Activated B cell treated with CpG ODN at 0.5 μM for 24 hours (primary cell): ENCODE measurements around the gene DAP. TPM values are rescaled to one million over a fixed set of nuclear protein-coding genes. Genes with fewer than 3 reads are reported as not detected.

Source experiments
- ATAC-seq: fragments of 200-7000 bp; cut with Tn5 transposase; one replicate; pipeline ENCODE4 v1.10.0; 2021; ENCODE audit warnings: low read depth, mild to moderate bottlenecking, moderate library complexity
- CTCF ChIA-PET: fragments of 350-600 bp; sonication (Branson Sonifier 250); formaldehyde crosslinking; loops from one replicate; lab custom pipeline; 2021; ENCODE audit warnings: antibody characterized with exemption; lab: Charles Lee
- POLR2A ChIA-PET: fragments of 350-600 bp; sonication (Branson Sonifier 250); formaldehyde crosslinking; loops from one replicate; lab custom pipeline; 2021; ENCODE audit warnings: antibody characterized with exemption; lab: Charles Lee
- DNase-seq: peaks from one replicate; pipeline ENCODE4 v3.0.0; 2022
- H3K27ac Mint-ChIP-seq: one replicate; pipeline ENCODE4 v1.8.0; 2020; ENCODE audit warnings: mixed read lengths
- H3K27me3 Mint-ChIP-seq: one replicate; pipeline ENCODE4 v1.8.0; 2021; ENCODE audit warnings: mixed read lengths
- H3K36me3 Mint-ChIP-seq: one replicate; pipeline ENCODE4 v1.8.0; 2021; ENCODE audit warnings: low read depth, mixed read lengths
- H3K4me1 Mint-ChIP-seq: one replicate; pipeline ENCODE4 v1.8.0; 2021; ENCODE audit warnings: mixed read lengths
- H3K4me3 Mint-ChIP-seq: one replicate; pipeline ENCODE4 v1.8.0; 2020; ENCODE audit warnings: mild to moderate bottlenecking, mixed read lengths
- H3K9me3 Mint-ChIP-seq: one replicate; pipeline ENCODE4 v1.8.0; 2020; ENCODE audit warnings: mixed read lengths
- intact Hi-C: fragments of 100-400 bp; cut with micrococcal nuclease; formaldehyde crosslinking; loops from one replicate; pipeline ENCODE4 v1.15.1; 2024
- total RNA-seq: library from RNA; stranded (reverse); gene quantifications from 2 replicates; pipeline ENCODE4 v1.2.3, GENCODE V29; 2022
- TF ChIP-seq, protein P1 (sequence below): fragments of 200-600 bp; IDR thresholded peaks from one replicate; pipeline ENCODE4 v1.8.0; 2022; ENCODE audit warnings: antibody characterized with exemption, mild to moderate bottlenecking

DAP gene
- total RNA-seq, 1 donor from 2014 or later, result 51.3 TPM

DNA sequence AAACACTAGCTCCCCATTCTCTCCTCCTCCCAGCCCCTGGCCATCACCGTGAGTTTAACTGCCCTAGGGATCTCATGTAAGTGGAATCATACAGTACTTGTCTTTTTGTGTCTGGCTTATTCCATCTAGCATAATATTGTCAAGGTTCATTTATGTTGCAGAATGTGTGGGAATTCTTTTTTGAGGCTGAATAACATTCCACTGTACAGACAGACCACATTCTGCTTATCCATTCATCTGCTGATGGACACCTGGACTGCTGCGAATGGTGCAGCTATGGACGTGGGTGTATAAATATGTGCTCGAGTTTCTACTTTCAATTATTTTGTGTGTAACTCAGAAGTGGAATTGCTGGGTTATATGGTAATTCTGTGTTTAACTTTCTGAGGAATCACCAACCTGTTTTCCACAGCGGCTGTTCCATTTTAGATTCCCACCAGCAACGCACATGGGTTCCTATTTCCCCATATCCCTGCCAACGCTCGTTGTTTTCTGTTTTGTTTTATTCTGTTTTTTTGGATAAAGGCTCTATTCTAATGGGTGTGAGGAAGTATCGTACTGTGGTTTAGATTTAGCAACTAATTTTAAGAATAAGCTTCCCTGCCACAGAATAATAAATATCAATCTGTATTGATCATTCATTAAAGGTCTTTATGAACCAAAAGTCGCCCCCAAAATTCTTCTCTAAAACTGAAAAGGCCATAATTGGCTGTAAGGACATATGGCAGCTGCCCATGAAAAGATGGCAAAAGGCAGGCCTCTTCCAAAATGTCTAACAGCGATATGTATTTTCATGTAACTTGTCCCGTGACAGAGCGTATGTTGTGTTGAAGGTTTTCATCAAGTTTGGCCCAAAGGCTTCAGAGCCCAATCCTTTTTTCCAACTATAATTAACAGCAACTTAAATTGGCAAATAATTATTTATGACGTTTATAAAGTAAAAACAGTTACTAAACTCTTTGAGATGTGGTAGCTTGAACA, 70.3 kb downstream of the DAP start:
- CTCF ChIA-PET, result interaction anchor here (1.0 to 3.4 kb wide), 7 partner anchors 12 to 242 kb away, joined by 3 to 21 read pairs (median 7); no protein-coding TSS in a partner anchor
- POLR2A ChIA-PET, result interaction anchor here (1.7 kb wide), 1 partner anchor 59 kb away, joined by 4 read pairs; no protein-coding TSS in a partner anchor
- Mint-ChIP-seq H3K27ac (no peak overlapping the region), H3K4me1 (peaks cover 15% of the 10 kb centered on the region), H3K36me3 (peaks cover 18% of the 10 kb centered on the region), H3K4me3 (no peak overlapping the region), H3K27me3 (no peaks in the 10 kb centered on the region), H3K9me3 (no peaks in the 10 kb centered on the region)
- TF ChIP-seq, protein P1, sequence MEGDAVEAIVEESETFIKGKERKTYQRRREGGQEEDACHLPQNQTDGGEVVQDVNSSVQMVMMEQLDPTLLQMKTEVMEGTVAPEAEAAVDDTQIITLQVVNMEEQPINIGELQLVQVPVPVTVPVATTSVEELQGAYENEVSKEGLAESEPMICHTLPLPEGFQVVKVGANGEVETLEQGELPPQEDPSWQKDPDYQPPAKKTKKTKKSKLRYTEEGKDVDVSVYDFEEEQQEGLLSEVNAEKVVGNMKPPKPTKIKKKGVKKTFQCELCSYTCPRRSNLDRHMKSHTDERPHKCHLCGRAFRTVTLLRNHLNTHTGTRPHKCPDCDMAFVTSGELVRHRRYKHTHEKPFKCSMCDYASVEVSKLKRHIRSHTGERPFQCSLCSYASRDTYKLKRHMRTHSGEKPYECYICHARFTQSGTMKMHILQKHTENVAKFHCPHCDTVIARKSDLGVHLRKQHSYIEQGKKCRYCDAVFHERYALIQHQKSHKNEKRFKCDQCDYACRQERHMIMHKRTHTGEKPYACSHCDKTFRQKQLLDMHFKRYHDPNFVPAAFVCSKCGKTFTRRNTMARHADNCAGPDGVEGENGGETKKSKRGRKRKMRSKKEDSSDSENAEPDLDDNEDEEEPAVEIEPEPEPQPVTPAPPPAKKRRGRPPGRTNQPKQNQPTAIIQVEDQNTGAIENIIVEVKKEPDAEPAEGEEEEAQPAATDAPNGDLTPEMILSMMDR, result no peak
- intact Hi-C loops, result no loop called here
- ATAC-seq (no peak), DNase-seq (no peak)

DNA sequence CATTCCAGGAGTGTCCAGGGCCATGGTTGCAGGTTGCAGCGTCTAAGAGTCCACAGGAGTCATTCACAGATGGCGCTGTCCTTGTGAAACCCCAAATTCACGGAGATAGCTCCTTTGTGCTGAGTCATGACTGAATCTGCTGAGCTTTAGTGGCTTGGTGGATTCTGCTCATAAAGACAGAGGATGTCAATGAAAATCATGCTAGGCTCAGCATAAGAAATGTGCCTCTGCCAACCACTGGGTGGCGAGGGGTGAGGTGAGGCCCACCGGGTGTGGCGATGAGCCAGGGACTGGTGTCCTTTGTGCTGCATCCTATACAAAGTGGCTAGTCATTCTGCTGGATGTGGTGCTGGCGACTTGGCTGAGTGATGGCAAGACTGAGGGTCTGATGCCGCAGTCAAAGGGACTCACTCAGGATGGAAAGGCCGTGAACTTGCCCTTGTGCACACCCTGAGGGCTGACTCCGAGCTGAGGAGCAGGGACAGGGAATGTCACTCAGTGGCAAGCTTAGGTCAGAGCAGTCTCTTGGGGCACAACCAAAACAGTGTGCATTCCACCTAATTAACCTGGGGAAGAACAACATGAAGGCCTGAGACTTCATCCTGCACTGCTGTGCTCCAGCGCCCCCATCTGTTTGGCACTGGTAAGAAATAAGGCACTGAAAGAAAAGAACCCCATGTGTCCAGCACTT, 71.5 kb downstream of the DAP start:
- Mint-ChIP-seq H3K9me3 (no peaks in the 10 kb centered on the region), H3K36me3 (peaks cover 17% of the 10 kb centered on the region), H3K27me3 (no peaks in the 10 kb centered on the region), H3K4me3 (no peak overlapping the region), H3K4me1 (peaks cover 18% of the 10 kb centered on the region), H3K27ac (no peak overlapping the region)
- intact Hi-C loops, result loop anchor here (1.0 kb wide), 1 partner anchor 237 kb away; no protein-coding TSS in a partner anchor
- peak; percentile 73 for ATAC-seq
- ChIA-PET CTCF (interaction anchor here (1.0 to 3.4 kb wide), 9 partner anchors 13 to 336 kb away, joined by 3 to 21 read pairs (median 5); partner anchors contain the start of gene MARCHF6), POLR2A (interaction anchor here (0.9 to 1.7 kb wide), 2 partner anchors 57 to 62 kb away, joined by 3 to 4 read pairs; no protein-coding TSS in a partner anchor)
- DNase-seq, result no peak
- TF ChIP-seq, protein P1, result no peak

DNA sequence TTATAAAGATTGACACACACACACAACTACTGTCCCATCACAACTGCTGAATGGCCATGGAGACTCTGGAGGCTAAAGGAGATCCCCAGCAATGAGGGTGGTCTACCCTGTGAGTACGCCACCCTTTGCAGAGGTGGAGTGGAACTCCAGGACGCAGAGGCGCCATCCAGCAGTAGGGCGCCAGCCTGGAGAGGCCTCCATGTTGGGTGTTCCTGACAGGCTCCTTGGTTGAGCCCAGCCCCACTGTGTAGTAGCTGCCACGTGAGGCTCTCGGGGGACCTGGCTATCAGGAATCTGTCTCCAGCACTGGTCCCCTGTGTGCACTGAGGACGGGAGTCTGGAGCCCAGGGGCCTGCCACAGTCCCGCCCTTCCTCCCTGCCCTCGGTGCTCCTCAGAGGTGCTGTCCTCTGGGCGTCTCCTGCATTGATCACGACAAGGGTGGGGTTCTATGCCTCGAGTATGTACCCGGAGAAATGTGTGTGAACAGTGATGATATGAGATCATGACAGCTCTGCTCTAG, 72.3 kb downstream of the DAP start:
- H3K36me3 Mint-ChIP-seq, result peaks cover 18% of the 10 kb centered on the region
- H3K4me3 Mint-ChIP-seq, result no peak overlapping the region
- intact Hi-C loops, result loop anchor here (1.0 kb wide), 1 partner anchor 236 kb away; no protein-coding TSS in a partner anchor
- ATAC-seq, result no peak
- POLR2A ChIA-PET, result interaction anchor here (0.9 to 1.7 kb wide), 2 partner anchors 57 to 61 kb away, joined by 3 to 4 read pairs; no protein-coding TSS in a partner anchor
- CTCF ChIA-PET, result interaction anchor here (1.0 to 3.4 kb wide), 6 partner anchors 14 to 335 kb away, joined by 3 to 21 read pairs (median 7); partner anchors contain the start of gene MARCHF6
- H3K9me3 Mint-ChIP-seq, result no peaks in the 10 kb centered on the region
- DNase-seq, result no peak
- no peak overlapping the region for H3K27ac Mint-ChIP-seq
- TF ChIP-seq, protein P1, result no peak
- H3K4me1 Mint-ChIP-seq, result peaks cover 19% of the 10 kb centered on the region
- H3K27me3 Mint-ChIP-seq, result no peaks in the 10 kb centered on the region

DNA sequence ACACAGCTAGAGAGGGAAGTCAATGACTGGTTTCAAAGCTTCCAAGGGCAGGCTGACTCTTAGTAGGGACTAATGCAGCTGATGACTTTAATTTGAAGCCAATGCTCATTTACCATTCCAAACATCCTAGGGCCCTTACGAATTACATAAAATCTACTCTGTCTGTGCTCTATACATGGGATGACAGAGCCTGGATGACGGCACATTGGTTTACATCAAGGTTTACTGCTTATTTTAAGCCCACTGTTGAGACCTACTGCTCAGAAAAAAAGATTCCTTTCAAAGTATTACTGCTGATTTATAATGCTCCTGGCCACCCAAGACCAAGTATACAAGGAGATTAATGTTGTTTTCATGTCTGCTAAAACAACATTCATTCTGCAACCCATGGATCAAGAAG, 74.1 kb downstream of the DAP start:
- intact Hi-C loops, result loop anchor here (2.0 kb wide), 1 partner anchor 14 kb away; no protein-coding TSS in a partner anchor
- Mint-ChIP-seq H3K36me3 (peaks cover 32% of the 10 kb centered on the region), H3K9me3 (no peaks in the 10 kb centered on the region), H3K4me1 (peaks cover 19% of the 10 kb centered on the region), H3K27ac (no peak overlapping the region), H3K4me3 (no peak overlapping the region), H3K27me3 (no peaks in the 10 kb centered on the region)
- POLR2A ChIA-PET, result interaction anchor here (3.9 kb wide), 1 partner anchor 53 kb away, joined by 34 read pairs; no protein-coding TSS in a partner anchor
- CTCF ChIA-PET, result interaction anchor here (0.8 to 1.6 kb wide), 2 partner anchors 13 to 15 kb away, joined by 3 to 4 read pairs; no protein-coding TSS in a partner anchor
- DNase-seq (no peak), ATAC-seq (no peak)
- TF ChIP-seq, protein P1, result no peak
